Spleen (tissue), 11 donors: ENCODE data around the gene TMEM94. TPM values are rescaled to one million over a fixed set of nuclear protein-coding genes. Genes with fewer than 3 reads are reported as not detected.

Experiments
- DNase-seq: peaks from one replicate; pipeline ENCODE4 v3.0.0-alpha.2; 2020
- H3K27ac ChIP-seq, 8 donors: fragments of 200-600 bp; sonication (generic) in 7 of 8; 1 replicate in 4 of 8; 2 replicates in 4 of 8; pipeline versions ENCODE4 v1.5.0 to v1.8.0; 2016 to 2021; ENCODE audit warnings: inconsistent platforms in 4 of 8, mild to moderate bottlenecking in 4 of 8, moderate library complexity in 1 of 8
- H3K27me3 ChIP-seq, 7 donors: fragments of 200-600 bp; sonication (generic) in 6 of 7; replicated peaks in 1 of 7; 1 replicate in 4 of 7; 2 replicates in 3 of 7; pipeline versions ENCODE4 v1.5.0 to v1.8.0; 2016 to 2021; ENCODE audit warnings: inconsistent platforms in 3 of 7, mild to moderate bottlenecking in 1 of 7
- H3K36me3 ChIP-seq, 6 donors: fragments of 200-600 bp; sonication (generic) in 5 of 6; 1 replicate in 4 of 6; 2 replicates in 2 of 6; pipeline versions ENCODE4 v1.5.0 to v1.8.0; 2016 to 2021; ENCODE audit warnings: inconsistent platforms in 2 of 6
- H3K4me1 ChIP-seq, 6 donors: fragments of 200-600 bp; sonication (generic) in 5 of 6; 1 replicate in 3 of 6; 2 replicates in 3 of 6; pipeline versions ENCODE4 v1.5.0 to v1.8.0; 2016 to 2021; ENCODE audit warnings: inconsistent platforms in 3 of 6
- H3K4me3 ChIP-seq, 8 donors: fragments of 200-600 bp; sonication (generic) in 7 of 8; 1 replicate in 4 of 8; 2 replicates in 4 of 8; pipeline versions ENCODE4 v1.5.0 to v1.8.0; 2016 to 2021; ENCODE audit warnings: inconsistent platforms in 4 of 8, mild to moderate bottlenecking in 4 of 8, moderate library complexity in 2 of 8
- H3K9me3 ChIP-seq, 8 donors: fragments of 200-600 bp; sonication (generic) in 7 of 8; 1 replicate in 4 of 8; 2 replicates in 4 of 8; pipeline versions ENCODE4 v1.5.0 to v1.8.0; 2016 to 2021; ENCODE audit warnings: inconsistent platforms in 4 of 8
- CTCF ChIP-seq, 11 experiments: fragments of 200-600 bp in 7 of 11; fragments of 450-650 bp in 4 of 11; sonication (generic) in 4 of 11; IDR thresholded peaks in 8 of 11; conservative IDR thresholded peaks in 3 of 11; 1 replicate in 7 of 11; 2 replicates in 4 of 11; pipeline versions ENCODE4 v1.4.0 to v1.8.0; 2016 to 2021; ENCODE audit warnings: antibody characterized with exemption in 11 of 11, inconsistent platforms in 4 of 11, mild to moderate bottlenecking in 1 of 11
- POLR2A ChIP-seq, 3 donors: fragments of 450-650 bp; IDR thresholded peaks; one replicate each; pipeline ENCODE4 v1.5.1; 2017; ENCODE audit warnings: antibody characterized with exemption in 3 of 3, mild to moderate bottlenecking in 1 of 3
- POLR2AphosphoS5 ChIP-seq, 3 donors: sonication (generic); formaldehyde crosslinking; IDR thresholded peaks; one replicate each; pipeline ENCODE4 v1.5.1; 2017; ENCODE audit warnings: antibody characterized with exemption in 3 of 3
- WGBS, 5 donors: extraction: QIAGEN DNeasy Blood & Tissue Kit in 3 of 5; methylation state at CpG; one replicate each; pipeline versions ENCODE4 v1.1.5 to v1.1.7; 2013 to 2018; 5-methylcytosine and 5-hydroxymethylcytosine counted together
- intact Hi-C: fragments of 100-400 bp; cut with DNase I; formaldehyde crosslinking; loops from one replicate; pipeline ENCODE4 v1.15.0; 2023; ENCODE audit warnings: low total_unique reads
- polyA plus RNA-seq, 3 donors: library from polyadenylated mRNA; stranded (reverse); fragments of 200-250 nt; gene quantifications; one replicate each; pipeline ENCODE4 v1.2.1, GENCODE V29; 2013
- total RNA-seq, 7 donors: library from RNA; depleted of rRNA in 3 of 7; stranded (reverse); fragments of >200 nt in 3 of 7; fragmentation: NEBNext Ultra II Directional in 4 of 7; extraction: Animal tissue kit (Norgen Biotek cat#: 25700) in 4 of 7; gene quantifications; one replicate each; pipeline versions ENCODE4 v1.1.0 to v1.2.1, GENCODE V29; 2016 to 2021
- donor health status: healthy with polysubstance abuse.
- donor health status: DM: no; HTN: no; CAD: no; lungs with moderate emphysema.
- donor health status: DM: no; HTN: no; CAD: no.
- donor health status: Bipolar disorder and iron deficiency.
- donor health status: healthy.
- donor health status: DM: no; HTN: no; CAD: no.
- donor health status: DM: yes; HTN: yes; CAD: no.

The TMEM94 gene
- total and polyA plus RNA-seq, 10 donors, result 24.8 to 101 (median 85.9) TPM

GRCh38 chr17:75417054-75417580 lies 39.3 kb upstream of the TMEM94 start:
- intact Hi-C loops, result no loop called here
- no peak for DNase-seq
- WGBS, 5 donors, result 60 to 72% (median 69%) methylated on average over 9 of the region's 9 CpGs
- Histone ChIP-seq H3K27me3 (no peaks in the 10 kb centered on the region), H3K36me3 (no peaks in the 10 kb centered on the region), H3K4me3 (no peak overlapping the region), H3K27ac (peak overlapping the region in 1 of 8 donors; percentile 33), H3K9me3 (no peaks in the 10 kb centered on the region), H3K4me1 (peaks cover 3 to 15% (median 7%) of the 10 kb centered on the region in 6 donors)
- TF ChIP-seq CTCF (IDR thresholded peaks at IDR 0.05 in 8 of 11, conservative IDR thresholded peaks at IDR 0.05 in 3 of 11) (no peak), POLR2AphosphoS5 (IDR thresholded peaks at IDR 0.05) (no peak), POLR2A (IDR thresholded peaks at IDR 0.05) (no peak)

GRCh38 chr17:75418531-75418930 lies 37.9 kb upstream of the TMEM94 start:
- WGBS, 5 donors, result 49 to 55% (median 51%) methylated on average over 5 of the region's 5 CpGs
- no peak overlapping the region for H3K4me3 ChIP-seq
- H3K9me3 ChIP-seq, result no peaks in the 10 kb centered on the region
- H3K27ac ChIP-seq, result peak overlapping the region in 1 of 8 donors; percentile 46
- TF ChIP-seq POLR2A (IDR thresholded peaks at IDR 0.05) (no peak), POLR2AphosphoS5 (IDR thresholded peaks at IDR 0.05) (no peak), CTCF (IDR thresholded peaks at IDR 0.05 in 8 of 11, conservative IDR thresholded peaks at IDR 0.05 in 3 of 11) (no peak)
- H3K4me1 ChIP-seq, result peaks cover 0 to 6% (median 0%) of the 10 kb centered on the region in 6 donors
- no peaks in the 10 kb centered on the region for H3K36me3 ChIP-seq
- no peak for DNase-seq
- intact Hi-C loops, result no loop called here
- H3K27me3 ChIP-seq, result no peaks in the 10 kb centered on the region

GRCh38 chr17:75428543-75429469 lies 27.6 kb upstream of the TMEM94 start:
- peaks cover 5 to 27% (median 14%) of the 10 kb centered on the region in 6 donors for H3K4me1 ChIP-seq
- no peak overlapping the region for H3K4me3 ChIP-seq
- WGBS, 5 donors, result 76 to 85% (median 82%) methylated on average over 17 of the region's 17 CpGs
- DNase-seq, result no peak
- no peaks in the 10 kb centered on the region for H3K27me3 ChIP-seq
- peak overlapping the region in 4 of 8 donors; percentile 21 to 38 (median 31) for H3K27ac ChIP-seq
- TF ChIP-seq CTCF (IDR thresholded peaks at IDR 0.05 in 8 of 11, conservative IDR thresholded peaks at IDR 0.05 in 3 of 11), result no peak
- TF ChIP-seq POLR2A (IDR thresholded peaks at IDR 0.05), result no peak
- TF ChIP-seq POLR2AphosphoS5 (IDR thresholded peaks at IDR 0.05), result no peak
- H3K9me3 ChIP-seq, result no peaks in the 10 kb centered on the region
- no peaks in the 10 kb centered on the region for H3K36me3 ChIP-seq
- intact Hi-C loops, result loop anchor here (5.0 to 10.0 kb wide), 2 partner anchors 86 to 158 kb away; partner anchors contain the start of genes CASKIN2, MYO15B and TSEN54
